Glutamatergic neuron (in vitro differentiated cells): ENCODE measurements around the gene TMPRSS13. TPM values are rescaled to one million over a fixed set of nuclear protein-coding genes. Genes with fewer than 3 reads are reported as not detected.

Source experiments
- DNase-seq: peaks from one replicate; pipeline ENCODE4 v3.0.0; 2022
- H3K27ac Mint-ChIP-seq: one replicate; pipeline ENCODE4 v1.8.0; 2020; ENCODE audit warnings: mild to moderate bottlenecking, mixed read lengths, inconsistent platforms; ENCODE audit not compliant: unreplicated experiment
- H3K27me3 Mint-ChIP-seq: one replicate; pipeline ENCODE4 v1.8.0; 2020; ENCODE audit warnings: mild to moderate bottlenecking, moderate library complexity, mixed read lengths, inconsistent platforms; ENCODE audit not compliant: unreplicated experiment
- H3K36me3 Mint-ChIP-seq: one replicate; pipeline ENCODE4 v1.8.0; 2020; ENCODE audit warnings: mild to moderate bottlenecking, mixed read lengths, inconsistent platforms; ENCODE audit not compliant: unreplicated experiment
- H3K4me1 Mint-ChIP-seq: one replicate; pipeline ENCODE4 v1.8.0; 2020; ENCODE audit warnings: mild to moderate bottlenecking, low read depth, mixed read lengths, inconsistent platforms; ENCODE audit not compliant: unreplicated experiment
- H3K4me3 Mint-ChIP-seq: one replicate; pipeline ENCODE4 v1.8.0; 2020; ENCODE audit warnings: mild to moderate bottlenecking, mixed read lengths, inconsistent platforms; ENCODE audit not compliant: unreplicated experiment
- H3K9me3 Mint-ChIP-seq: one replicate; pipeline ENCODE4 v1.8.0; 2020; ENCODE audit warnings: mild to moderate bottlenecking, moderate library complexity, mixed read lengths, inconsistent platforms; ENCODE audit not compliant: unreplicated experiment
- total RNA-seq: library from RNA; stranded (reverse); fragmentation: NEBNext Ultra II Directional; extraction: Animal tissue kit (Norgen Biotek cat#: 25700); gene quantifications from one replicate; pipeline ENCODE4 v1.2.1, GENCODE V29; 2021; ENCODE audit not compliant: unreplicated experiment
- TF ChIP-seq, protein P1 (sequence below): fragments of 200-600 bp; sonication (generic); IDR thresholded peaks from one replicate; pipeline ENCODE4 v1.5.0; 2021; ENCODE audit not compliant: partially characterized antibody, unreplicated experiment

The TMPRSS13 gene
- total RNA-seq, 1 donor from 2014 or later: 0.32 TPM

DNA sequence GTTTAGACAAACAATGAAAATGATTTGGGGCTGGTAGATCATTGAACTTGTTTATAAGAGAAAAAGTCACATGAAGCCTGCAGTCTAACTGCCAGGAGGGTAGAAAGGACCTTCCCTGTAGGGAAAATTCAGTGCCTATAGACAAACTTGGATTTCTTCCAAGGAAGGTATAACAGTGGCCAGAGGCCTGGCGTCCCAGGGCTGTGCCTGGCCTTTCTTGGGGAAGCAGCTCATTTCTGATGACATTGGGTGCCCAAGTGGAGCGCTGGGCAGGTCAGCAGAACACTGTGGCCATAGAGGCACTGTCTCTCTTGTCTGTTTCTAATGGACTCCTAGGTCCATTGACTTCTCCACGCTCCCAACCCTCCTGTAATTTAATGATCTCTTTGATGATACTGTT lies 46.1 kb downstream of the TMPRSS13 start:
- H3K9me3 Mint-ChIP-seq: no peaks in the 10 kb centered on the region
- peaks cover 9% of the 10 kb centered on the region for H3K36me3 Mint-ChIP-seq
- H3K4me1 Mint-ChIP-seq: peaks cover 8% of the 10 kb centered on the region
- TF ChIP-seq, protein P1, sequence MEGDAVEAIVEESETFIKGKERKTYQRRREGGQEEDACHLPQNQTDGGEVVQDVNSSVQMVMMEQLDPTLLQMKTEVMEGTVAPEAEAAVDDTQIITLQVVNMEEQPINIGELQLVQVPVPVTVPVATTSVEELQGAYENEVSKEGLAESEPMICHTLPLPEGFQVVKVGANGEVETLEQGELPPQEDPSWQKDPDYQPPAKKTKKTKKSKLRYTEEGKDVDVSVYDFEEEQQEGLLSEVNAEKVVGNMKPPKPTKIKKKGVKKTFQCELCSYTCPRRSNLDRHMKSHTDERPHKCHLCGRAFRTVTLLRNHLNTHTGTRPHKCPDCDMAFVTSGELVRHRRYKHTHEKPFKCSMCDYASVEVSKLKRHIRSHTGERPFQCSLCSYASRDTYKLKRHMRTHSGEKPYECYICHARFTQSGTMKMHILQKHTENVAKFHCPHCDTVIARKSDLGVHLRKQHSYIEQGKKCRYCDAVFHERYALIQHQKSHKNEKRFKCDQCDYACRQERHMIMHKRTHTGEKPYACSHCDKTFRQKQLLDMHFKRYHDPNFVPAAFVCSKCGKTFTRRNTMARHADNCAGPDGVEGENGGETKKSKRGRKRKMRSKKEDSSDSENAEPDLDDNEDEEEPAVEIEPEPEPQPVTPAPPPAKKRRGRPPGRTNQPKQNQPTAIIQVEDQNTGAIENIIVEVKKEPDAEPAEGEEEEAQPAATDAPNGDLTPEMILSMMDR: no peak
- no peak overlapping the region for H3K27ac Mint-ChIP-seq
- no peak overlapping the region for H3K4me3 Mint-ChIP-seq
- peaks cover 5% of the 10 kb centered on the region for H3K27me3 Mint-ChIP-seq
- DNase-seq: no peak

DNA sequence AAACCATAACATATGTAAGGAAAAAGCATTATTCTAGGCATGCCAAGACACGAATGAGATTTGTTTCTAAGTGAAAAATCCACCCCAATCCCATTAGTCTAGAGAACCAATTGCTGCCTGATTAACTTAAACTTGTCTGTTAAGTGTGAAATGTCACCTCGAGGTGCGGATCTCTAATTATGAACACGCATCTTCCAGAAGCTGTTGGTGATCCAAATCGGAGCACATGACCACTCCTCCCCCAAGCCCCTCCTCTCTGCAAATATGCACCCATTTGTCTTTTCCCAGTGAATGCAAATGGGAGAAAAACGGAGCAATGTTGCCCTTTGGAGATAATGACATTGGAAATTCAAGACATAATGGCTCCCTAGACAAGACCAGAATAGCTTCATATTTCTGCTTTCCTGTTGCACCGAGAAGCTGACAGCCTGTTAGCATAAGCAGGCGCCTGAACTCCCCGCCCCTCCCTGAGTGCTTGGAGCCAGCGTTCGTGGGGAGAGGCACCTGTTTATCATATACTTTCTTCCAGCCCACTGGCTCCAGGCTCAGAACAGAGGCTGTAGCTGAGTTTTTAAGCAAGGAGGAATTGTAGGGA lies 46.8 kb downstream of the TMPRSS13 start:
- peaks cover 6% of the 10 kb centered on the region for H3K27me3 Mint-ChIP-seq
- no peak overlapping the region for H3K27ac Mint-ChIP-seq
- H3K36me3 Mint-ChIP-seq: peaks cover 9% of the 10 kb centered on the region
- no peak overlapping the region for H3K4me3 Mint-ChIP-seq
- peaks cover 5% of the 10 kb centered on the region for H3K4me1 Mint-ChIP-seq
- no peaks in the 10 kb centered on the region for H3K9me3 Mint-ChIP-seq
- TF ChIP-seq, protein P1: no peak
- no peak for DNase-seq

DNA sequence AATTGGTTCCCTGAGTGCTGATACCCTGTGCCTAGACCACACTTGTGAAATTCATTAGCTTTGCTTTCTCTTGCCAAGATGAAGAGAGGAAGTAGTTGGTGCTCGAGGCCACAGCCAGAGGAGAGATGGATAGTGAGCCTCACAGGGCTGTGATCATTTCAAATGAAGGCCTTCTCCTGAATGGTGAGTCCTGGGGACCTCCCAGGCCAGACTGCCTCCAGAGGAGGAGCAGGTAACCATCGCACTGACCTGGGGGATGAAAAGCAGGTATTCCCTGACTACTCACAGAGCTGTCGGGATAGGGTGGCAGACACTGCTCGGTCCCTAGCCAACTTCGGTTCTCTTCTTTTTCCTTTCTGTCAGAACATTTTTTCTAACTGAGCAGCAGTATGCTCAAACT lies 48.0 kb downstream of the TMPRSS13 start:
- H3K9me3 Mint-ChIP-seq: no peaks in the 10 kb centered on the region
- peaks cover 11% of the 10 kb centered on the region for H3K4me1 Mint-ChIP-seq
- no peak overlapping the region for H3K27ac Mint-ChIP-seq
- TF ChIP-seq, protein P1: no peak
- H3K27me3 Mint-ChIP-seq: peaks cover 12% of the 10 kb centered on the region
- no peak for DNase-seq
- H3K36me3 Mint-ChIP-seq: peaks cover 9% of the 10 kb centered on the region
- H3K4me3 Mint-ChIP-seq: no peak overlapping the region

DNA sequence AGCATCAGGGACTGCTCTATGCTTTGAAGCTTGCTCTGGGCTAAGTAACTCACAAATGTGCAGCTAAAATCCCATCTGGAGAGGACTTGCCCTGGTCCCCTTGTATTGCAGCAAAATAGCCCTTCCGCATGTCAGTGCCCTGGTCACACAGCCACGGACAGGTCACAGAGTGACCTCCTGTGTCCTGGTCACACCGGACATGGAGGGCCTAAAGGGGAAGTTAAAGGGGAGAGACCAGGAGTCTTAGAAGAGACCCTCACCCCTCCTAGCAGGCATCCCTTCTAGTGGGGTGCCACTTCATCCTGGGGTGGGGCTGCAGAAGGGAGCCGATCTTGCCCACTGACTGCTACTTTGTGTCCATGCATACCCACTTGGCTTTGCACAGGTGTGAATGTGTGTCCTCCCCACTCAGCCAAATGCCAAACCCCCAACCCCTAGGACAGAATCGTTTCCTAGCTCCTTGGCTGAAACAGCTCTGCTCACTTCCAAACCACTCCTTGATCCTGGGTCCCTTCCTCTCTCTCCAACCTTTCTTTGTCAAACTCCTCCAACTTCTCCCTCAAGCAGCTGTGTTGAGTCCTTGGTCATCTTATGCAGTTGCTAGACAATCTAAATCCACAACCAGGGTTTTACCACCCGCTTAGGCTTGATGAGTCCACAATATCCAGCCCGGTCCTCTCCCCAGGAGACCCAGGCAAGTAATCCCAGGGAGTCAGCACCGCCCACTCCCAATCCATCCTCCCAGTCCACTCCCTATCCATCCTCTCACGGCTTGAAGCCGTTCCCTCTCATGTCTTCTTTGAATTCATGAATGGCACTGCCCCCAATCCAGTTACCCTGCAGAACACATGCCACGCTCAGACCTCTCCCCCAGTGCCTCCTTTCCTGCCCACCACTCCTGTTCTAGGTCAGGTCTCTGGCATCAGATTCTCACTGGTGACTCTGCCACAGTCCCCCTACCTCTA lies 49.4 kb downstream of the TMPRSS13 start:
- DNase-seq: no peak
- Mint-ChIP-seq H3K27ac (no peak overlapping the region), H3K4me3 (peak overlapping the region; percentile 9), H3K36me3 (peaks cover 9% of the 10 kb centered on the region), H3K9me3 (peaks cover 2% of the 10 kb centered on the region), H3K27me3 (peaks cover 18% of the 10 kb centered on the region), H3K4me1 (peaks cover 11% of the 10 kb centered on the region)
- TF ChIP-seq, protein P1: no peak
